Natural killer cell (primary cell): Measurements from ENCODE around the gene MARK1. TPM values are rescaled to one million over a fixed set of nuclear protein-coding genes. Genes with fewer than 3 reads are reported as not detected.

Source experiments
- ATAC-seq, 3 donors: fragments of 150-1000 bp in 2 of 3; fragments of 200-7000 bp in 1 of 3; cut with Tn5 transposase; 1 replicate in 1 of 3; 2 replicates in 2 of 3; pipeline ENCODE4 v1.10.0; 2021; ENCODE audit warnings: mild to moderate bottlenecking in 2 of 3, moderate library complexity in 2 of 3
- DNase-seq, 2 donors: peaks; one replicate each; pipeline versions ENCODE4 v3.0.0 to v3.0.0-alpha.2; 2013 to 2021; ENCODE audit warnings: mixed read lengths in 1 of 2
- H3K27ac ChIP-seq: one replicate; pipeline ENCODE4 v1.5.1; 2013; ENCODE audit warnings: mild to moderate bottlenecking, low read length
- H3K27me3 ChIP-seq: one replicate; pipeline ENCODE4 v1.6.1; 2013; ENCODE audit warnings: low read length; ENCODE audit not compliant: control insufficient read depth, insufficient read depth
- H3K36me3 ChIP-seq: one replicate; pipeline ENCODE4 v1.6.1; 2013; ENCODE audit warnings: low read length; ENCODE audit not compliant: control insufficient read depth, insufficient read depth
- H3K4me1 ChIP-seq: one replicate; pipeline ENCODE4 v1.6.1; 2013; ENCODE audit warnings: low read length; ENCODE audit not compliant: control insufficient read depth, insufficient read depth
- H3K4me3 ChIP-seq: one replicate; pipeline ENCODE4 v1.5.1; 2013; ENCODE audit warnings: low read length
- H3K9me3 ChIP-seq: one replicate; pipeline ENCODE4 v1.6.1; 2013; ENCODE audit warnings: low read length; ENCODE audit not compliant: control insufficient read depth, insufficient read depth
- H3K27ac Mint-ChIP-seq, 2 donors: one replicate each; pipeline ENCODE4 v1.8.0; 2022; ENCODE audit warnings: mild to moderate bottlenecking in 2 of 2, mixed read lengths in 2 of 2, moderate library complexity in 1 of 2
- H3K27me3 Mint-ChIP-seq, 2 donors: one replicate each; pipeline ENCODE4 v1.8.0; 2022; ENCODE audit warnings: low read depth in 2 of 2, mixed read lengths in 2 of 2
- H3K36me3 Mint-ChIP-seq: one replicate; pipeline ENCODE4 v1.8.0; 2022; ENCODE audit warnings: mixed read lengths
- H3K4me1 Mint-ChIP-seq, 2 donors: one replicate each; pipeline ENCODE4 v1.8.0; 2022; ENCODE audit warnings: mixed read lengths in 2 of 2
- H3K4me3 Mint-ChIP-seq: one replicate; pipeline ENCODE4 v1.8.0; 2022; ENCODE audit warnings: mild to moderate bottlenecking, moderate library complexity, mixed read lengths
- H3K9me3 Mint-ChIP-seq, 2 donors: one replicate each; pipeline ENCODE4 v1.8.0; 2022; ENCODE audit warnings: mixed read lengths in 2 of 2
- WGBS: methylation state at CpG from one replicate; pipeline ENCODE4 v1.1.7; 2013; ENCODE audit warnings: missing lambda C conversion rate; ENCODE audit not compliant: insufficient coverage; 5-methylcytosine and 5-hydroxymethylcytosine counted together
- intact Hi-C: fragments of 100-400 bp; cut with micrococcal nuclease; formaldehyde crosslinking; loops from one replicate; pipeline ENCODE4 v1.14.2; 2022
- total RNA-seq, 4 donors: library from RNA; stranded (reverse); fragments of 120-200 nt in 1 of 4; gene quantifications; one replicate each; pipeline versions ENCODE4 v1.2.3 to v1.2.4, GENCODE V29; 2013 to 2022
- TF ChIP-seq, protein P1 (sequence below): fragments of 200-600 bp; IDR thresholded peaks from one replicate; pipeline ENCODE4 v1.8.0; 2022; ENCODE audit warnings: antibody characterized with exemption

The MARK1 gene
- total RNA-seq, 3 donors from 2014 or later (not counting 1 experiment from before 2014, with no cell fraction given), result 0.13 TPM; not detected in 2

DNA sequence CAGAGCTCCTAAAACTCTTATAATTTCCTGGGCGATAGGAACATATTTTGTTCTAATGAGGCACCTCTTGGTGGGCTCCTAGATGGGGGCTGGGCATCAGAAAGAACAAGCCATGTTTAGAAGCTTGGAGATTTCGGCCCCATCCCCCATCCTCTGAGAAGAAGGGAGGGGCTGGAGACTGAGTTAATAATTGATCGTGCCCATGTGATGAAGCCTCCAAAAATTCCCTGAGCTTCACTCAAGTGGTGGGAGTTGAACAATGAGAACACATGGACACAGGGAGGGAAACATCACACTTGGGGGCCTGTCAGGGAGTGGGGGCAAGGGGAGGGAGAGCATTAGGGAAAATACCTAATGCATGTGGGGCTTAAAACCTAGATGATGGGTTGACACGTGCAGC lies 180.3 kb downstream of the MARK1 start:
- Histone ChIP-seq H3K27me3 (no peaks in the 10 kb centered on the region), H3K4me3 (no peak overlapping the region), H3K9me3 (no peaks in the 10 kb centered on the region), H3K4me1 (no peaks in the 10 kb centered on the region), H3K27ac (no peak overlapping the region), H3K36me3 (no peaks in the 10 kb centered on the region)
- Mint-ChIP-seq H3K4me1 (no peaks in the 10 kb centered on the region), H3K4me3 (no peak overlapping the region), H3K9me3 (no peaks in the 10 kb centered on the region), H3K27ac (no peak overlapping the region), H3K27me3 (peaks cover 6 to 7% of the 10 kb centered on the region in 2 donors), H3K36me3 (no peaks in the 10 kb centered on the region)
- DNase-seq, result no peak
- TF ChIP-seq, protein P1, sequence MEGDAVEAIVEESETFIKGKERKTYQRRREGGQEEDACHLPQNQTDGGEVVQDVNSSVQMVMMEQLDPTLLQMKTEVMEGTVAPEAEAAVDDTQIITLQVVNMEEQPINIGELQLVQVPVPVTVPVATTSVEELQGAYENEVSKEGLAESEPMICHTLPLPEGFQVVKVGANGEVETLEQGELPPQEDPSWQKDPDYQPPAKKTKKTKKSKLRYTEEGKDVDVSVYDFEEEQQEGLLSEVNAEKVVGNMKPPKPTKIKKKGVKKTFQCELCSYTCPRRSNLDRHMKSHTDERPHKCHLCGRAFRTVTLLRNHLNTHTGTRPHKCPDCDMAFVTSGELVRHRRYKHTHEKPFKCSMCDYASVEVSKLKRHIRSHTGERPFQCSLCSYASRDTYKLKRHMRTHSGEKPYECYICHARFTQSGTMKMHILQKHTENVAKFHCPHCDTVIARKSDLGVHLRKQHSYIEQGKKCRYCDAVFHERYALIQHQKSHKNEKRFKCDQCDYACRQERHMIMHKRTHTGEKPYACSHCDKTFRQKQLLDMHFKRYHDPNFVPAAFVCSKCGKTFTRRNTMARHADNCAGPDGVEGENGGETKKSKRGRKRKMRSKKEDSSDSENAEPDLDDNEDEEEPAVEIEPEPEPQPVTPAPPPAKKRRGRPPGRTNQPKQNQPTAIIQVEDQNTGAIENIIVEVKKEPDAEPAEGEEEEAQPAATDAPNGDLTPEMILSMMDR, result no peak
- no peak for ATAC-seq
- intact Hi-C loops, result no loop called here
- 93% methylated on average over 4 of the region's 4 CpGs for WGBS

DNA sequence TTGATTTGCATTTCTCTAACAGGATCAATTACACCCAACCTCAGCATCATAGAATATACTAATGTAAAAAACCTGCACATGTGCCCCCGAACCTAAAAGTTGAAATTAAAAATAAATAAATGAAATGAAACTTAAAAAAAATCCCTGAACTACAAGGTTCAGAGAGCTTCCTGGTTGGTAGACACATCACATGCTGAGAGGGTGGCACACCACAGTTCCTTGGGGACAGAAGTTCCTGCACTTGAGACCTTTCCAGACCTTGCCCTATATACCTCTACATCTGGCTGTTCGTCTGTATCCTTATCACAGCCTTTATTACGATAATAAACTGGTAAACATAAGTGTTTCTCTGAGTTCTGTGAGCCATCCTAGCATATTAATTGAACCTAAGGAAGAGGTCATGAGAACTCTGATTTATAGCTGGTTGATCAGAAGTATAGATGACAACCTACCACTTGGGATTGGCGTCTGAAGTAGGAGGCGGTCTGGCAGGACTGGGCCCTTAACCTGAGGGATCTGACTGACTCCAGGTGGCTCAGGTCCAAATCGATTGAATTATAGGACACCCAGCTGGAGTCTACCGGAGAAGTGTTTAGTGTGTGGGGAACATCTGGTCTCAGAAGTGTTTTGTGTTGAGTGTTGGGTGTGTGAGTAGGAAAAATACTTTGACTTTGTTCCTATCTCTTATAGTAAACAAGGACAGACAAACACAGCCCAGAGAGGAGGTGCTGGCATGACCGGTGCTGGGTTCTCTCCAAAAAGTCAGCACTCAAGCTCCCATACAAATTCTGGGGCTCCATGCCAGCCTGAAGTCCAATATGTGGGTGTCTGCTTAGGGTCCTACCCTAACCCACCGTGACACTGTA lies 181.2 kb downstream of the MARK1 start:
- no peak overlapping the region for H3K4me3 Mint-ChIP-seq
- H3K9me3 Mint-ChIP-seq, result no peaks in the 10 kb centered on the region
- no peaks in the 10 kb centered on the region for H3K36me3 Mint-ChIP-seq
- ATAC-seq, result no peak
- no peak for DNase-seq
- TF ChIP-seq, protein P1, result no peak
- no peaks in the 10 kb centered on the region for H3K27me3 ChIP-seq
- no peaks in the 10 kb centered on the region for H3K9me3 ChIP-seq
- no peaks in the 10 kb centered on the region for H3K4me1 ChIP-seq
- no peaks in the 10 kb centered on the region for H3K36me3 ChIP-seq
- H3K27ac Mint-ChIP-seq, result no peak overlapping the region
- peaks cover under 1 to 3% of the 10 kb centered on the region in 2 donors for H3K27me3 Mint-ChIP-seq
- 69% methylated on average over 8 of the region's 9 CpGs for WGBS
- H3K27ac ChIP-seq, result no peak overlapping the region
- H3K4me3 ChIP-seq, result no peak overlapping the region
- intact Hi-C loops, result no loop called here
- no peaks in the 10 kb centered on the region for H3K4me1 Mint-ChIP-seq

DNA sequence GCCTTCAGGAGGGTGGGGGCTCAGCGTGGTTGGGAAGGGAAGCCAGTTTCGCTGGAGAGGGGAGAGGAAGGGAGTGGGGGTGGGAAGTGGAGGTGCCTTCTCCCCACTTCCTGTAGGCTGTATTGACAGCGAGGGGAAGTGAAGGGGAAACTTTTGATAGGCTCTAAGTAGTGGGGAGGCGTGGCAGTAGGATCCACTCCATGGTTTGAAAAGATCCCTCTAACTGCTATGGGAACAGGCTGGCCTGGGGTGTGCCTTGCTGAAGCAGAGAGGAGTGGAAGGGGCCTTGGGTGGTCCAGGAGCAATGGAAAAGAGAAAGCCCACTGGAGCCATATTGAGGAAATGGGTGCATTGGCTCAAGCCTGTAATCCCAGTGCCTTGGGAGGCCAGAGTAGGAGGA lies 182.4 kb downstream of the MARK1 start:
- intact Hi-C loops, result no loop called here
- Mint-ChIP-seq H3K4me3 (no peak overlapping the region), H3K27ac (no peak overlapping the region)

More for the DNA sequence above, 182.4 kb downstream of the MARK1 start:
- Mint-ChIP-seq H3K4me1 (no peaks in the 10 kb centered on the region), H3K27me3 (peaks cover under 1 to 11% of the 10 kb centered on the region in 2 donors), H3K36me3 (no peaks in the 10 kb centered on the region), H3K9me3 (no peaks in the 10 kb centered on the region)
- no peak overlapping the region for H3K27ac ChIP-seq
- H3K4me1 ChIP-seq, result no peaks in the 10 kb centered on the region
- no peaks in the 10 kb centered on the region for H3K36me3 ChIP-seq
- H3K4me3 ChIP-seq, result no peak overlapping the region
- DNase-seq (no peak), ATAC-seq (no peak)
- TF ChIP-seq, protein P1, result no peak
- no peaks in the 10 kb centered on the region for H3K9me3 ChIP-seq
- no peaks in the 10 kb centered on the region for H3K27me3 ChIP-seq
- 54% methylated on average over 4 of the region's 4 CpGs for whole genome bisulfite sequencing
